Transverse colon (tissue), 4 donors: ENCODE measurements around the gene NOL9. TPM values are rescaled to one million over a fixed set of nuclear protein-coding genes. Genes with fewer than 3 reads are reported as not detected.
"Not testable (repeated sequence)": the region's sequence is repeated elsewhere in the genome, so short reads cannot be mapped to it uniquely, and the experiment has no call there.

Source experiments
- DNase-seq: peaks from one replicate; pipeline ENCODE4 v3.0.0-alpha.2; 2019
- H3K27ac ChIP-seq, 4 donors: fragments of 200-600 bp; sonication (generic); 2 replicates each; pipeline ENCODE4 v1.5.1; 2016 to 2018; ENCODE audit warnings: inconsistent platforms in 4 of 4
- H3K27me3 ChIP-seq: fragments of 200-600 bp; sonication (generic); 2 replicates; pipeline ENCODE4 v1.5.1; 2017; ENCODE audit warnings: inconsistent platforms
- H3K36me3 ChIP-seq, 4 donors: fragments of 200-600 bp; sonication (generic); 2 replicates each; pipeline ENCODE4 v1.5.1; 2017 to 2019; ENCODE audit warnings: inconsistent platforms in 4 of 4
- H3K4me1 ChIP-seq, 4 donors: fragments of 200-600 bp; sonication (generic); 2 replicates each; pipeline ENCODE4 v1.5.1; 2017 to 2020; ENCODE audit warnings: inconsistent platforms in 4 of 4
- H3K4me3 ChIP-seq, 4 donors: fragments of 200-600 bp; sonication (generic); 1 replicate in 1 of 4; 2 replicates in 3 of 4; pipeline versions ENCODE4 v1.5.1 to v1.6.1; 2017 to 2019; ENCODE audit warnings: inconsistent platforms in 4 of 4
- H3K9me3 ChIP-seq, 2 donors: fragments of 200-600 bp; sonication (generic); 2 replicates each; pipeline ENCODE4 v1.5.1; 2017 to 2019; ENCODE audit warnings: inconsistent platforms in 2 of 2
- CTCF ChIP-seq, 5 experiments: fragments of 200-600 bp in 3 of 5; fragments of 450-650 bp in 2 of 5; sonication (generic) in 3 of 5; IDR thresholded peaks; 1 replicate in 2 of 5; 2 replicates in 3 of 5; pipeline ENCODE4 v1.5.1; 2016 to 2017; ENCODE audit warnings: antibody characterized with exemption in 5 of 5, inconsistent platforms in 3 of 5, mild to moderate bottlenecking in 2 of 5, moderate library complexity in 1 of 5
- EP300 ChIP-seq: sonication (generic); formaldehyde crosslinking; IDR thresholded peaks from one replicate; pipeline ENCODE4 v1.6.1; 2017; ENCODE audit warnings: antibody characterized with exemption, low read depth
- POLR2A ChIP-seq: fragments of 450-650 bp; IDR thresholded peaks from one replicate; pipeline ENCODE4 v1.6.1; 2016; ENCODE audit warnings: antibody characterized with exemption, mild to moderate bottlenecking, moderate library complexity
- POLR2AphosphoS5 ChIP-seq, 3 donors: sonication (generic); formaldehyde crosslinking; IDR thresholded peaks; one replicate each; pipeline ENCODE4 v1.6.1; 2016; ENCODE audit warnings: antibody characterized with exemption in 3 of 3
- WGBS, 2 donors: methylation state at CpG; one replicate each; pipeline ENCODE4 v1.1.5; 2018; ENCODE audit warnings: low coverage in 1 of 2; 5-methylcytosine and 5-hydroxymethylcytosine counted together
- in situ Hi-C, 4 donors: fragments of 200-750 bp; cut with MboI; loops; one replicate each; pipeline versions ENCODE4 v1.15.0 to v1.15.1; 2017; ENCODE audit warnings: low sequenced_read_pairs in 3 of 4, low pct_ligation_motif_present in 1 of 4, low pct_unique_long_range_greater_than_20kb in 1 of 4
- intact Hi-C: fragments of 100-400 bp; cut with DNase I; formaldehyde crosslinking; loops from one replicate; pipeline ENCODE4 v1.15.1; 2023; ENCODE audit warnings: low total_unique reads
- total RNA-seq, 4 donors: library from RNA; depleted of rRNA; stranded (reverse); fragments of >200 nt; gene quantifications; one replicate each; pipeline ENCODE4 v1.1.0, GENCODE V29; 2016

NOL9 gene
- total RNA-seq, 4 donors from 2014 or later, result 8.0 to 30.0 (median 13.8) TPM

GRCh38 chr1:6495540-6496364 is 58.6 kb downstream of the NOL9 start:
- Histone ChIP-seq H3K27me3 (peaks cover 29% of the 10 kb centered on the region), H3K4me1 (peaks cover 12 to 26% (median 20%) of the 10 kb centered on the region in 4 donors), H3K4me3 (no peak overlapping the region), H3K27ac (no peak overlapping the region), H3K9me3 (no peaks in the 10 kb centered on the region), H3K36me3 (no peaks in the 10 kb centered on the region)
- intact Hi-C loops, result no loop called here
- TF ChIP-seq POLR2AphosphoS5 (IDR thresholded peaks at IDR 0.05) (no peak), POLR2A (no peak), CTCF (IDR thresholded peaks at IDR 0.05) (no peak), EP300 (no peak)
- 69% methylated on average over 14 of the region's 14 CpGs; no CpG with 5 or more reads in 1 of the 2 donors for WGBS, 2 donors
- in situ Hi-C loops, result loop anchor here in 3 of 4 donors (25.0 kb wide), 1 partner anchor 142 kb away; no protein-coding TSS in a partner anchor
- no peak for DNase-seq

DNA sequence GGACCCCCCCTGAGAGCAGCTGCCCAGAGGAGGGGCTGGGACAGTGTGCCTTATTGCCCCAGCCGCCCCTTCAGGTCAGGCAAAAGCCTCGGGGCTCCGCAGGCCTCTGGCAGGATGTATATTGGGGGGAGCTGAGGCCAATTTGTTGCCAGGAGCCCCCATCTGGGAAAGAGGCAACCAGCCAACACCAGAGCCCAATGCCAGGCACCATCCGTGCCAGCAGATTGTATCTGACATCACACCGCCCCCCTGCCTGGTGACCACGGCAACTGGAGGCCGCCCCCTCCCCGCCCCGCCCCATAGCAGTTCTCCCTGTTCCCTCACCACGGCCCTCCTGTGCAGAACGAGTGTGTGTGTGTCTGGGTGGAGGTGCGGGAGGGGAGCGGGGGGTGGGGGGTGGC is 59.3 kb downstream of the NOL9 start:
- no peak for TF ChIP-seq POLR2AphosphoS5 (IDR thresholded peaks at IDR 0.05)
- TF ChIP-seq POLR2A, result no peak
- TF ChIP-seq CTCF (IDR thresholded peaks at IDR 0.05), result no peak
- TF ChIP-seq EP300, result no peak
- Histone ChIP-seq H3K27ac (no peak overlapping the region), H3K36me3 (no peaks in the 10 kb centered on the region), H3K4me1 (peaks cover 14 to 32% (median 23%) of the 10 kb centered on the region in 4 donors), H3K9me3 (no peaks in the 10 kb centered on the region), H3K4me3 (no peak overlapping the region), H3K27me3 (peaks cover 29% of the 10 kb centered on the region)
- intact Hi-C loops (no loop called here), in situ Hi-C loops (loop anchor here in 3 of 4 donors (25.0 kb wide), 1 partner anchor 142 kb away; no protein-coding TSS in a partner anchor)
- 42% methylated on average over 11 of the region's 13 CpGs; no CpG with 5 or more reads in 1 of the 2 donors for WGBS, 2 donors
- DNase-seq, result no peak

GRCh38 chr1:6494627-6495026 is 59.7 kb downstream of the NOL9 start:
- H3K27me3 ChIP-seq, result peaks cover 29% of the 10 kb centered on the region
- intact Hi-C loops, result no loop called here
- in situ Hi-C loops, result loop anchor here in 3 of 4 donors (25.0 kb wide), 1 partner anchor 143 kb away; no protein-coding TSS in a partner anchor

GRCh38 chr1:6493834-6494223 is 60.5 kb downstream of the NOL9 start:
- in situ Hi-C loops, result loop anchor here in 3 of 4 donors (25.0 kb wide), 1 partner anchor 143 kb away; no protein-coding TSS in a partner anchor
- intact Hi-C loops, result not testable (repeated sequence)

More at GRCh38 chr1:6494627-6495026, 59.7 kb downstream of the NOL9 start:
- Histone ChIP-seq H3K9me3 (no peaks in the 10 kb centered on the region), H3K27ac (no peak overlapping the region), H3K4me1 (peaks cover 14 to 36% (median 26%) of the 10 kb centered on the region in 4 donors), H3K4me3 (no peak overlapping the region), H3K36me3 (no peaks in the 10 kb centered on the region)
- WGBS, 2 donors, result 86% methylated on average over 4 of the region's 4 CpGs; no CpG with 5 or more reads in 1 of the 2 donors
- no peak for DNase-seq
- TF ChIP-seq CTCF (IDR thresholded peaks at IDR 0.05) (no peak), POLR2A (no peak), POLR2AphosphoS5 (IDR thresholded peaks at IDR 0.05) (no peak), EP300 (no peak)

More at GRCh38 chr1:6493834-6494223, 60.5 kb downstream of the NOL9 start:
- not testable (repeated sequence) for DNase-seq, H3K36me3 ChIP-seq, H3K9me3 ChIP-seq, H3K4me3 ChIP-seq, H3K27ac ChIP-seq
- peaks cover 14 to 44% (median 34%) of the 10 kb centered on the region in 4 donors for H3K4me1 ChIP-seq
- peaks cover 27% of the 10 kb centered on the region for H3K27me3 ChIP-seq
- WGBS, 2 donors, result 97 to 100% methylated on average over 1 to 4 of the region's 4 CpGs
